Measurements from ENCODE around the gene LRRC38. TPM values are rescaled to one million over a fixed set of nuclear protein-coding genes. Genes with fewer than 3 reads are reported as not detected.
"Not testable (repeated sequence)": the region's sequence is repeated elsewhere in the genome, so short reads cannot be mapped to it uniquely, and the experiment has no call there.

The LRRC38 gene
- total RNA-seq, 1 donor from 2014 or later, result not detected

DNA sequence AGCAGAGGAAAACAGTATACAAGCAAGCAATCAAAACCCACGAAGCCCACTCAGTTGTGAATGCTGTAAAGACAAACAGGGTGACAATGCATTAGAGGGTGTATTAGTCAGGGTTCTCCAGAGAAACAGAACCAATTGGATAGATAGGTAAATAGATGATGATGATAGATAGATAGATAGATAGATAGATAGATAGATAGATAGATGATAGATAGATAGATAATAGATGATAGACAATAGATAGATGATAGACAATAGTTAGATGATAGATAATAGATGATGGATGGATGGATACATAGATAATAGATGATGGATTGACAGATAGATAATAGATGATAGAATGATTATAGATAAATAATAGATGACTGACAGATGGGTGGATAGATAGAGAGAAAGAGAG is 48.3 kb downstream of the LRRC38 start:
- DNase-seq (ENCODE audit: low read depth), result no peak

DNA sequence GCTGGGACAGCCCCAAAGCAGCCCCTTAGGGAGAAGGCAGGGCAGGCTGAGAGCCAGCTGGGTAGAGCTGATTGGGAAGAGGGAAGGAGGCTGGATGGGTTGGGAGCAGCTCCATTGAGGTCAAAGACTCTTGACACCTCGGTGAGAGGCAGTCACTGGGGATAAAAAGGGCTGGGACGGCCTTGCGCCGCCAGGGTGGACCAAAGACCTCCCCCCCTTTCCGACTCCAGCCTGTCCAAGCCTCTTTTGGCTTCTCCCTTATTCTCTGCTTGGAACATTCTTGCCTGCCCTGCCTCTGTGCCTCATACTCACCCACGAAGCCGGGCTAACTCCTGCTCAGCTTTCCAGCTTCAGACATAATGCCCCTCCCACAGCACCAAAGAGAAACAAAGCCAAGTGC is 51.1 kb downstream of the LRRC38 start:
- DNase-seq (ENCODE audit: low read depth), result no peak

DNA sequence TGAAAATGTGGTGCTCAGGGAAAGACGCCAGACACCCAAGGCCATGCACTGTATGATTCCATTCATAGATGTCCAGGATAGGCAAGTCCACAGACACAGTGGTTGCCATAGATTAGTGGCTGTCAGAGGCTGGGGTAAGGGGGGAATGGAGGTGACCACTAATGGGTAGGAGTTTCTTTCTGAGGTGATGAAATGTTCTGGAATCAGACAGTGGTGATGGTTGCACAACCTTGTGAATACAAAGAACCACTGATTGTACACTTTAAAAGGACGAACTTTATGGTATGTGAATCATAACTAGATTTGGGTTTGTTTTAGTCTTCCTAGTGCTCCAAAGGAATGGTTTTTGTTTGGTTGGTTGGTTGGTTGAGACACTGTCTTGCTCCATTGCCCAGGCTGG is 51.8 kb downstream of the LRRC38 start:
- no peak for DNase-seq (ENCODE audit: low read depth)

DNA sequence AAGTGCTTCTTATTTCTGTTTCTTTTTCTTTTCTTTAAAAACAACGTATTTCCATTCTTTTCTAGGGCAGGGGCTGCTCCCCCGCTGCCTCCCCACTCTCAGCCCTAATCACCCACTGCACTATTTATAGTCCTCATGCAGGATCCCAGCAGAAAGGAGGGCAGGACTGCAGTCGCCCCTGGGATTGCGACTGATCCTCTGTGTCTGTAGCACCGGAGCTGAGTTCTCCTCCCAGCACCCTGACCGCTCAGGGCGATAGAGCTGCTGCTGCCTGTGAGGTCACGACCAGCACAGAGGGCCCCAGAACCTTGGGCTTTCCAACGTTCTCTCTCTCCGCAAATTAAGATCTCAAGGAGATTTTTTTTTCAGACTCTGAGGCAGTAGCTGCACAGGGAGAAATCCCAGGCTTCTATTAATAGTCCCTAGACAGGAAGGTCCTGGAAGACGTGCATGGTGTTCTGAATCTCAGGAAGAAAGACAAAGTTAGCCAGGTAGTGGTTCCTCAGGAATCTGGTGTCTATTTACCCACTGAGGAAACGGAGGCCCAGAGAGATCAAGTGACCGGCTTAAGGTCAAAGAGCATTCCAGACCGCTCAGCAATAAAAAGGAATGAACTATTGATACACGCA is 56.8 kb downstream of the LRRC38 start:
- DNase-seq (ENCODE audit: low read depth), result no peak

DNA sequence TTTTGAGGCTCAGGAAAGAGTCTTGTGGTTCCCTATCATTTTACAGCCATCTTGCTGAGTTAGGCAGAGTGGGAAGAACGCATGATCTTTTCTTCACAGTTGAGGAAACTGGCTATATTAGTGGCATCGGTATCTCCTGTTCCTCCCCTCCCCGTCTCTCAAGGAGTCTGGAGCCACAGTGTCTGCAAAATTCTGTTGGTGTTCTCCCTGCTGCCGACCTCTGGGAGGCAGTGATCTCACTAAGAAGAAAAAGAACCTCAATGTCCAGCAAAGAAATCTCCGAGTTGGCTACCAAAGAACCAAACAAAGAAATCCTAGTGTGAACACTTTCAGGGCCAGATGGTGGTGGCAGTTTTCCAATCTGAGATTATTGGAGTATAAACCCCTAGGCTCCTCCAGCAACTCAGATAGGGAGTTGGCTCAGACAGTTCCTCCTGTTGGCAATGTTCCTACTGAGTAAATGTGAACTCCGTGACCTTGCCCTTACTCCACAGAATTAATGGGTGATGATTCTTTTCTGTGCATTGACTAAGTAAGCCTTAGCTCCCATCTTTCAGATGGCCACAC is 62.3 kb downstream of the LRRC38 start:
- DNase-seq (ENCODE audit: low read depth), result no peak

DNA sequence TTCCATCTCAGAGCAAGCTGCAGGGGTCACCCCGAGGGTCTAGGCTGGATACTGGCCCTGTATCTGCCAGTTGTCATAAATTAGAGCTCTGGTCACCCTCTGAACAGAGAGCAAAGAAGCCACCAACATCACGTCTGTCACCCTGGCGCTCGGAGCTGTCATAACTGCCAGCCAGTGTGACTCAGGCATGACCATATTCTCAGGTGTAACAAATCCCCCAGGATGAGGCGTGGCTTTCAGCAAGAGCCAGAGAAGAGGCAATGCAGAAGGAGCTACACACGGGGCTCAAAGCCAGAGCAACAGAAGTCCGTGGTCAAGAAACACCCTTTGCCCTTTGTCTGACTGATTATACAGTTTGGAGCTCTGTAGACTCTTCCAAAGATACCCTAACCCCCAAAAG is 63.6 kb downstream of the LRRC38 start:
- no peak for DNase-seq (ENCODE audit: low read depth)

DNA sequence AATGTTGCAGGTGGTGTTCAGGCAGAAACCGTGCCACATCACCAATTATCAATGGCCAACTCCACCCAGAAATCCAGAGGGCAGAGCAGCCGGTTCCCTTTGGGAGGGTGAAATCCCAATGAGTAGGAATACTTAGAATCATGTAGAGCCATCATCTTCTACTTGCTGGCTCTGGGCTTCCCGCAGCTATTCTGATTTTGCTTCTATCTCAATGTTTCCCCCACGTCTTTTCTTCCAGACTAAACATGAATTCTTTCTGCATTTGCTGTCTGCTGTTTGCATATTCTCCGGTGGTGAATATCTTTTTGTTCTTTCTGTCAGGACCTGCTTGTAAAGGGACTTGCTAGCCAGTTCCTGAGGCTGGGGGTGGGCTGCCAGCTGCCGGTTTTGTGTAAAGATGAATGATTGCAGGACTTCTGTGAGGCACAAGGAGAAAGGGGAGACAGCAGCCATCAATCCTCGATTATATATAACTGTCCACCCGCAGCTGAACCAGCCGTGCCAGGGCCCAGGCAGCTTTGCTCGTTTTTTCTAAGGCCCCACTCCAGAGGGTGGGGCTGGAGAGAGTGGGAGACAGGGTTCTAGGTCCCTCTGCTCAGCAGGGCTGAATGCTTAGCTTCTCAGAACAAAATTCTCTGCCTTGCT is 70.3 kb downstream of the LRRC38 start:
- DNase-seq (ENCODE audit: low read depth), result no peak

DNA sequence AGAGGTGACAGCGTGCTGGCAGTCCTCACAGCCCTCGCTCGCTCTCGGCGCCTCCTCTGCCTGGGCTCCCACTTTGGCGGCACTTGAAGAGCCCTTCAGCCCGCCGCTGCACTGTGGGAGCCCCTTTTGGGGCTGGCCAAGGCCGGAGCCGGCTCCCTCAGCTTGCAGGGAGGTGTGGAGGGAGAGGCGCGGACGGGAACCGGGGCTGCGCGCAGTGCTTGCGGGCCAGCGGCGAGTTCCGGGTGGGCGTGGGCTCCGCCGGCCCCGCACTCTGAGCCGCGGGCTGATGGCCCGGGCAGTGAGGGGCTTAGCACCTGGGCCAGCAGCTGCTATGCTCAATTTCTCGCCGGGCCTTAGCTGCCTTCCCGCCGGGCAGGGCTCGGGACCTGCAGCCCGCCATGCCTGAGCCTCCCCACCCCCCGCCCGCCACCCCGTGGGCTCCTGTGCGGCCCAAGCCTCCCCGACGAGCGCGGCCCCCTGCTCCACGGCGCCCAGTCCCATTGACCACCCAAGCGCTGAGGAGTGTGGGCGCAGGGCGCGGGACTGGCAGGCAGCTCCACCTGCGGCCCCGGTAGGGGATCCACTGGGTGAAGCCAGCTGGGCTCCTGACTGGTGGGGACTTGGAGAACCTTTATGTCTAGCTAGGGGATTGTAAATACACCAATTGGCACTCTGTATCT is 74.6 kb downstream of the LRRC38 start:
- DNase-seq (ENCODE audit: low read depth), result not testable (repeated sequence)

DNA sequence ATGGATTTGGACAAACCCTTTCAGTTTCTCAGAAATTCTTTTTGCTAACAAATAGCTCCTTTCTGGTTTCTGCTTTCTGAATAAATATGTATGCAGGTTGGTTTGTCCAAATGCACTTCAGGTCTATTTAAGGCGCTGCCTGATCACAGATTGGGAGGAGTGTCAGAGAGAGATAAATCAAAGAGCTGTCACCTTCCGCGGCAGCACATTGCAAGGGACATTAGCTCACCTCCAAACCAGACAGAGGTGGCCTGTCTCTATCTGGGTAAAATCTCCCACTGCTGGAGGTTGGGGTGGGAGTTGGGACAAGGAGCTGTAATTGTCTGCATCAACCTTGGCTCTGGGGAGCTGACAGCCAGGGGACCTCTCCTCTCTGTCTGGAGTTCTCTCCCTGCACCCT is 78.3 kb downstream of the LRRC38 start:
- DNase-seq (ENCODE audit: low read depth), result no peak

DNA sequence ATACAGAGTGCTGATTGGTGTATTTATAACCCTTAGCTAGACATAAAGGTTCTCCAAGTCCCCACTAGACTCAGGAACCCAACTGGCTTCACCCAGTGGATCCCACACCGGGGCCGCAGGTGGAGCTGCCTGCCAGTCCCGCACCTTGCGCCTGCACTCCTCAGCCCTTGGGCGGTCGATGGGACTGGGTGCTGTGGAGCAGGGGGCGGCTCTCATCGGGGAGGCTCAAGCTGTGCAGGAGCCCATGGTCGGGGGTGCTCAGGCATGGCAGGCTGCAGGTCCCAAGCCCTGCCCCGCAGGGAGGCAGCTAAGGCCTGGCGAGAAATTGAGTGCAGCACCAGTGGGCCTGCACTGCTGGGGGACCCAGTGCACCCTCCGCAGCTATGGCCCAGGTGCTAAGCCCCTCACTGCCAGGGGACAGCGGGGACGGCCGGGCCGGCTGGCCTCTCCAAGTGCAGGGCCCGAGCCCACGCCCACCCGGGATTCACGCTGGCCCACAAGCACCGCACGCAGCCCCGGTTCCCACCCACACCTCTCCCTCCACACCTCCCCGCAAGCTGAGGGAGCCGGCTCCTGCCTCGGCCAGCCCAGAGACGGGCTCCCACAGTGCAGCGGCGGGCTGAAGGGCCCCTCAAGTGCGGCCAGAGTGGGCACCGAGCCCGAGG is 80.0 kb downstream of the LRRC38 start:
- DNase-seq (ENCODE audit: low read depth), result not testable (repeated sequence)

DNA sequence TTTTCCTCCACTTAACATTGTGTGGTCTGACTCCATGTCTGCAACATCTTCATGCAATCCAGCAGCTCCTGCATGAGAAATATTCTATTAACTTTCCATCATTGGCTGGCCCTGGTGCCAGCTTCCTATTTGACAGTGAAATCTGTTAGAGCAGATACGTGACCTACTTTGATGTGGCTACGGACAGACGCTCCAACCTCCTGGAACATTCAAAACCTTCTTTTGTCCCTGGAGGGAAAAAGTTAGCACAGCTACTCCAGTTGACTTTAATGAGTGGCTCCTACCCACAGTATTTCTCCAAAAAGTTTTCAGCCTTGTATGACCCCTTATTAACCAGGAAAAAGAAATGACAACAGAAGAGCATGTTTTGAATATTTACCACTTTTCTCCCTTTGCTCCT is 81.6 kb downstream of the LRRC38 start:
- no peak for DNase-seq (ENCODE audit: low read depth)

DNA sequence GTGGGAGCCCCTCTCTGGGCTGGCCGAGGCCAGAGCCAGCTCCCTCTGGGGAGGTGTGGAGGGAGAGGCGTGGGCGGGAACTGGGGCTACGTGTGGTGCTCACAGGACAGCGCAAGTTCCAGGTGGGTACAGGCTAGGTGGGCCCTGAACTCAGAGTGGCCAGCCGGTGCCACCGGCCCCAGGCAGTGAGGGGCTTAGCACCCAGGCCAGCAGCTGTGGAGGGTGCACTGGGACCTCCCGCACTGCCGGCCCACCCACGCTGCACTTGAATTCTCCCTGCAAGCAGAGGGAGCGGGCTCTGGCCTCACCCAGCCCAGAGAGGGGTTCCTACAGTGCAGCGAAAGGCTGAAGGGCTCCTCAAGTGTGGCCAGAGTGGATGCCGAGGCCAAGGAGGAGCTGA is 83.3 kb downstream of the LRRC38 start:
- DNase-seq (ENCODE audit: low read depth), result no peak

Other genes starting within 250 kb of the LRRC38 start
- not detected in 2 replicates for gene PRAMEF8, start 228.9 kb downstream of the LRRC38 start, total RNA-seq
- gene PRAMEF33, start 210.5 kb downstream of the LRRC38 start, total RNA-seq, result not detected in 2 replicates
- gene PRAMEF15, start 198.4 kb downstream of the LRRC38 start, total RNA-seq, result not detected in 2 replicates
- not detected in 2 replicates for gene PRAMEF14, start 166.9 kb downstream of the LRRC38 start, total RNA-seq
- not detected in 2 replicates for gene PRAMEF19, start 142.1 kb downstream of the LRRC38 start, total RNA-seq
- gene PRAMEF17, start 124.4 kb downstream of the LRRC38 start, total RNA-seq, result not detected in 2 replicates
- not detected in 2 replicates for gene PRAMEF20, start 103.6 kb downstream of the LRRC38 start, total RNA-seq
- gene PDPN, start 69.8 kb upstream of the LRRC38 start, total RNA-seq, result 0.99 and 2.7 TPM in 2 replicates
- gene PRDM2, start 186.2 kb upstream of the LRRC38 start, total RNA-seq, result 18.6 and 20.9 TPM in 2 replicates